Stimulated activated CD8-positive, alpha-beta memory T cell treated with anti-CD3 and anti-CD28 coated beads, Interleukin-7, amount 100 ng/mL, for 24 hours (primary cell): ENCODE measurements around the gene IMPA2.
"Not testable (repeated sequence)": the region's sequence is repeated elsewhere in the genome, so short reads cannot be mapped to it uniquely, and the experiment has no call there.

ENCODE experiments used
- DNase-seq: peaks from one replicate; pipeline ENCODE4 v3.0.0-alpha.2; 2020; ENCODE audit warnings: low read depth

Gene IMPA2

GRCh38 chr18:12076424-12077140 lies 95.3 kb downstream of the IMPA2 start:
- no peak for DNase-seq

DNA sequence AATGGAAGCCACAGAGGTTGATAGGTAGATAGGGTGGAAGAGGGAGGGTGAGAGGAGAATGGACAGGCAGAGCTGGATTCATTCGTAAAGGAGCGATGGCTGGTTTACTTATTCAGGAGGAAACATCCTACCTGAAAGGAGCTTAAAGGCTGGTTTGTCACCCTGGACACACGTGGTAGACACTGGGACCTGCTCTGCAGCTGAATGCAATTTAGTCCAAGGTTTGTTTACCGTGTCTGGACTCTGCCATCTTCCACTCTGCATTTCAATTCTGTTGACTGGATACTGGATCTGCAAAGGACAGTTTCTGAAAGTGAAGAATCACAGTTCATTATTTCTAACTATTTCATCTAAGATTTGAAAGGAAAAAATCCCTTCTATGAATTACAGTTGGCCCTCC lies 96.7 kb downstream of the IMPA2 start:
- not testable (repeated sequence) for DNase-seq

GRCh38 chr18:12079491-12080237 lies 98.4 kb downstream of the IMPA2 start:
- DNase-seq: no peak
